ENCODE results near the gene GPC3. TPM values are rescaled to one million over a fixed set of nuclear protein-coding genes. Genes with fewer than 3 reads are reported as not detected.

GPC3 gene
- total RNA-seq, 1 experiment from 2014 or later, result 0.24 TPM

GRCh38 chrX:133939655-133940302 lies 45.6 kb downstream of the GPC3 start:
- Histone ChIP-seq H3K27ac (ENCODE audit: low read depth, low read length, poor library complexity, severe bottlenecking) (no peak overlapping the region), H3K9me3 (ENCODE audit: low read depth, low read length, poor library complexity, severe bottlenecking) (no peaks in the 10 kb centered on the region), H3K4me3 (ENCODE audit: low read depth, low read length, poor library complexity, severe bottlenecking) (no peak overlapping the region), H3K36me3 (ENCODE audit: insufficient read depth, low read length, poor library complexity, severe bottlenecking) (no peaks in the 10 kb centered on the region), H3K4me1 (ENCODE audit: insufficient read depth, low read length, poor library complexity, severe bottlenecking) (no peaks in the 10 kb centered on the region), H3K27me3 (replicated peaks; ENCODE audit: insufficient read depth, low read depth, low read length, poor library complexity) (peaks cover 7% of the 10 kb centered on the region)
- DNase-seq (ENCODE audit: low spot score), result peak; percentile 1
- ChIA-PET POLR2A (ENCODE audit: low non-redundant PET) (no interaction called here), CTCF (no interaction called here)
- TF ChIP-seq CTCF (conservative IDR thresholded peaks at IDR 0.05; ENCODE audit: low read depth, low read length) (no peak), EZH2 (IDR thresholded peaks at IDR 0.05; ENCODE audit: borderline replicate concordance, low read depth, low read length, poor library complexity, severe bottlenecking) (no peak)
- intact Hi-C loops (cut with micrococcal nuclease; ENCODE audit: unreplicated experiment), result no loop called here
- no TSS peak for BruUV-seq (replicated peaks)

GRCh38 chrX:133938530-133938929 lies 46.9 kb downstream of the GPC3 start:
- no peak for DNase-seq (ENCODE audit: low spot score)
- Histone ChIP-seq H3K36me3 (ENCODE audit: insufficient read depth, low read length, poor library complexity, severe bottlenecking) (no peaks in the 10 kb centered on the region), H3K4me1 (ENCODE audit: insufficient read depth, low read length, poor library complexity, severe bottlenecking) (no peaks in the 10 kb centered on the region), H3K9me3 (ENCODE audit: low read depth, low read length, poor library complexity, severe bottlenecking) (no peaks in the 10 kb centered on the region), H3K27me3 (replicated peaks; ENCODE audit: insufficient read depth, low read depth, low read length, poor library complexity) (peaks cover 7% of the 10 kb centered on the region), H3K4me3 (ENCODE audit: low read depth, low read length, poor library complexity, severe bottlenecking) (no peak overlapping the region), H3K27ac (ENCODE audit: low read depth, low read length, poor library complexity, severe bottlenecking) (no peak overlapping the region)
- ChIA-PET POLR2A (ENCODE audit: low non-redundant PET) (no interaction called here), CTCF (no interaction called here)
- intact Hi-C loops (cut with micrococcal nuclease; ENCODE audit: unreplicated experiment), result no loop called here
- no TSS peak for BruUV-seq (replicated peaks)
- TF ChIP-seq CTCF (conservative IDR thresholded peaks at IDR 0.05; ENCODE audit: low read depth, low read length) (no peak), EZH2 (IDR thresholded peaks at IDR 0.05; ENCODE audit: borderline replicate concordance, low read depth, low read length, poor library complexity, severe bottlenecking) (no peak)

GRCh38 chrX:133937022-133937421 lies 48.4 kb downstream of the GPC3 start:
- BruUV-seq (replicated peaks), result no TSS peak
- Histone ChIP-seq H3K36me3 (ENCODE audit: insufficient read depth, low read length, poor library complexity, severe bottlenecking) (no peaks in the 10 kb centered on the region), H3K4me1 (ENCODE audit: insufficient read depth, low read length, poor library complexity, severe bottlenecking) (no peaks in the 10 kb centered on the region), H3K4me3 (ENCODE audit: low read depth, low read length, poor library complexity, severe bottlenecking) (no peak overlapping the region), H3K9me3 (ENCODE audit: low read depth, low read length, poor library complexity, severe bottlenecking) (no peaks in the 10 kb centered on the region), H3K27me3 (replicated peaks; ENCODE audit: insufficient read depth, low read depth, low read length, poor library complexity) (peaks cover 7% of the 10 kb centered on the region), H3K27ac (ENCODE audit: low read depth, low read length, poor library complexity, severe bottlenecking) (no peak overlapping the region)
- TF ChIP-seq CTCF (conservative IDR thresholded peaks at IDR 0.05; ENCODE audit: low read depth, low read length) (no peak), EZH2 (IDR thresholded peaks at IDR 0.05; ENCODE audit: borderline replicate concordance, low read depth, low read length, poor library complexity, severe bottlenecking) (no peak)
- no peak for DNase-seq (ENCODE audit: low spot score)
- ChIA-PET CTCF (no interaction called here), POLR2A (ENCODE audit: low non-redundant PET) (no interaction called here)
- intact Hi-C loops (cut with micrococcal nuclease; ENCODE audit: unreplicated experiment), result no loop called here
